WERI-Rb-1 (cell line): Measurements from ENCODE around the gene SPECC1L.

Source experiments
- DNase-seq: peaks from one replicate; pipeline ENCODE4 v3.0.0-alpha.2; 2020
- H3K27ac ChIP-seq: fragments of 250-450 bp; sonication (Bioruptor Pico); 2 replicates; pipeline ENCODE4 v1.5.1; 2020; ENCODE audit warnings: mild to moderate bottlenecking, moderate library complexity
- H3K27me3 ChIP-seq: fragments of 250-450 bp; sonication (Bioruptor Pico); 2 replicates; pipeline ENCODE4 v1.5.1; 2021; ENCODE audit warnings: mild to moderate bottlenecking, low read depth, moderate library complexity; ENCODE audit not compliant: insufficient read depth, severe bottlenecking
- H3K36me3 ChIP-seq: fragments of 250-450 bp; sonication (Bioruptor Pico); 2 replicates; pipeline ENCODE4 v1.5.1; 2020; ENCODE audit warnings: mild to moderate bottlenecking, moderate library complexity
- H3K4me3 ChIP-seq: 2 replicates; pipeline ENCODE4 v1.5.1; 2011; ENCODE audit warnings: low read depth, mild to moderate bottlenecking, control low read depth, low read length
- H3K9me3 ChIP-seq: fragments of 250-450 bp; sonication (Bioruptor Pico); 2 replicates; pipeline ENCODE4 v1.5.1; 2021; ENCODE audit warnings: mild to moderate bottlenecking, moderate library complexity; ENCODE audit not compliant: severe bottlenecking
- TF ChIP-seq, protein P1 (sequence below): IDR thresholded peaks from 2 replicates; pipeline ENCODE4 v1.5.1; 2011; ENCODE audit warnings: low read depth, mild to moderate bottlenecking, control low read depth, inconsistent platforms, low read length

Gene SPECC1L

DNA sequence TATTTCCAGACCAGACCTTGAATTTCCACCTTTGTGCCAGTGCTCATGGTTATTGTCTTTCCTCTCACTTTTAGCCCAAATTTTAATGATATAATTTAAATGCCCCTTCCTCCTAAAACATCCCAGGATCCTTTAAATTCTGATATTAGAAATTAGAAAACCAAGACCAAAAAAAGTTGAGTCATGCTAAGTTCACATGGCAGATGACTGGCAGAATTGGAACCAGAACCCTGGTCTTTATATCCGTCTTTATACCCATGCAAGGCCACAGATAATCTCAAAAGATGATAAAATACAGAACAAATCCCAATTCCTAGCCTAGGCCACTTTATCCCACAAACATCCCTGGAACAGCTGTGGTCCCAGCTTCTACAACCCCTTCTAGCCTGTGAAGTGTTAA is 183.2 kb downstream of the SPECC1L start:
- no peak overlapping the region for H3K27ac ChIP-seq
- H3K4me3 ChIP-seq, result no peak overlapping the region
- H3K36me3 ChIP-seq, result no peaks in the 10 kb centered on the region
- H3K27me3 ChIP-seq, result no peaks in the 10 kb centered on the region
- no peaks in the 10 kb centered on the region for H3K9me3 ChIP-seq
- no peak for DNase-seq
- TF ChIP-seq, protein P1, sequence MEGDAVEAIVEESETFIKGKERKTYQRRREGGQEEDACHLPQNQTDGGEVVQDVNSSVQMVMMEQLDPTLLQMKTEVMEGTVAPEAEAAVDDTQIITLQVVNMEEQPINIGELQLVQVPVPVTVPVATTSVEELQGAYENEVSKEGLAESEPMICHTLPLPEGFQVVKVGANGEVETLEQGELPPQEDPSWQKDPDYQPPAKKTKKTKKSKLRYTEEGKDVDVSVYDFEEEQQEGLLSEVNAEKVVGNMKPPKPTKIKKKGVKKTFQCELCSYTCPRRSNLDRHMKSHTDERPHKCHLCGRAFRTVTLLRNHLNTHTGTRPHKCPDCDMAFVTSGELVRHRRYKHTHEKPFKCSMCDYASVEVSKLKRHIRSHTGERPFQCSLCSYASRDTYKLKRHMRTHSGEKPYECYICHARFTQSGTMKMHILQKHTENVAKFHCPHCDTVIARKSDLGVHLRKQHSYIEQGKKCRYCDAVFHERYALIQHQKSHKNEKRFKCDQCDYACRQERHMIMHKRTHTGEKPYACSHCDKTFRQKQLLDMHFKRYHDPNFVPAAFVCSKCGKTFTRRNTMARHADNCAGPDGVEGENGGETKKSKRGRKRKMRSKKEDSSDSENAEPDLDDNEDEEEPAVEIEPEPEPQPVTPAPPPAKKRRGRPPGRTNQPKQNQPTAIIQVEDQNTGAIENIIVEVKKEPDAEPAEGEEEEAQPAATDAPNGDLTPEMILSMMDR, result no peak

DNA sequence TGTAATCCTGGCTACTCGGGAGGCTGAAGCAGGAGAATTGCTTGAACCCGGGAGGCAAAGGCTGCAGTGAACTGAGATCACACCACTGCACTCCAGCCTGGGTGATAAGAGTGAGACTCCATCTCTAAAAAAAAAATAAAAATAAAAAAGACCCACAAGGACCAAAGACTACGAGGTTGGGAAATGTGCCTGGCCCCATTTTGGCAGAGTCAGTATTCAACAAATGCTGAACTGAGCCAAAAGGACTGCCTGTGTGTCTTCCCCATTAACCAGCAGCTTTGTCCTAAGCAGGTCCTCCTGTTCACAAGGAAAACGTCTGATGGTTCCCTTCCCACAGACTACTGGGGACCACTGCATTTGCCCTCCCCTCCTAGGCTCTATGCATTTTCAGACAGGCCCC is 184.4 kb downstream of the SPECC1L start:
- DNase-seq, result no peak
- TF ChIP-seq, protein P1, result no peak

DNA sequence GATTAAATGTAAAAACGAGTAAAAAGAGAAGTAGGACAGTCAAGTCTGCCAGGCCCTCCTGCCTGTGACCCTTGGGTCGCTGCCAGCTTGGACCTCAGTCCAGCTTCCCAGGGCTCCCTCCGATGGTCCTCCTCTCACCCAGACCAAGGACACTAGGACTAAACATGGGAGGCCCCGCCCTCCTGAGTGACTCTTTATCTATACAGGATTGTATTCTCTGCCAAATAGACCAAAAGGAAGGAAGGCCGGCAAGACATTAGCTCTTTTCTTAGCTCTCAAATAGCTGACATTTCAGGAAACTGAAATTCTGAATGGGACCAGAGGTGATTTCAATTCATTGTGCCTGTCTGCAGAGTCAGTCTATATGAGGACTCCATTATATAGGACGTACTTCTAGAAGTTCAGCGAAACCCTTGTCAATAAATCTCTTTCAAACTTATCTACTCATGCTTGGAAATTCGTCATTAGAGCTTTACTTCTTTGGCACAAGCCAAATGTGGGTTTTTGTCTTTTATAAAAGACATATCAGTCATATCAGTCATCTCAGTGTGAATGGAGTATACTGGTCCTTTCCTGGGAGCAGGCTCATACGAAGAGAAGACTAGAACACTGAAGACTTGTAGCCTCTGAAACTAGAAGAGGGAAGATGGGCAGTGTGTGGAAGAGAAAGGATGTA is 185.3 kb downstream of the SPECC1L start:
- no peaks in the 10 kb centered on the region for H3K36me3 ChIP-seq

More for the DNA sequence above, 184.4 kb downstream of the SPECC1L start:
- no peaks in the 10 kb centered on the region for H3K27me3 ChIP-seq
- no peak overlapping the region for H3K4me3 ChIP-seq
- H3K27ac ChIP-seq, result no peak overlapping the region
- H3K9me3 ChIP-seq, result no peaks in the 10 kb centered on the region
- H3K36me3 ChIP-seq, result no peaks in the 10 kb centered on the region

DNA sequence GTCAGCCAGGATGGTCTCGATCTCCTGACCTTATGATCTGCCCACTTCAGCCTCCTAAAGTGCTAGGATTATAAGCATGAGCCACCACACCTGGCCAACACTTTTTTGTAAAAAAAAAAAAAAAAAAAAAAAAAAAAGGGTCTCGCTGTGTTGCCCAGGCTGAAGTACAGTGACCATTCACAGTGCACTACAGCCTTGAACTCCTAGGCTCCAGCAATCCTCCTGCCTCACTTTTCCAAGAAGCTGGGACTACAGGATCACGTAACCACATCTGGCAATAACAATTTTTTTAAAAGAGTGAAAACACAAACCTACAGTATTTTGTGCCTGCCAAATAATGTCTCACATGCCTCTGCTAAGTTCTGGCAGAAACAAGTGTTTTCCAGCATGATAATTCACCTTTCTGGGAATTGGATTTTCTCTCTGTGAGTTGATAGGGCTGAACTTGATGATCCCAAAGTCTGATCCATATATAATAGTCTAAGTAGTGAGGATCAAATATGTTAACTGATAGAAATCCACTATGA is 187.3 kb downstream of the SPECC1L start:
- Histone ChIP-seq H3K4me3 (no peak overlapping the region), H3K27ac (no peak overlapping the region), H3K27me3 (no peaks in the 10 kb centered on the region), H3K9me3 (no peaks in the 10 kb centered on the region), H3K36me3 (no peaks in the 10 kb centered on the region)
- TF ChIP-seq, protein P1, result no peak
- DNase-seq, result no peak

More for the DNA sequence above, 185.3 kb downstream of the SPECC1L start:
- no peak for DNase-seq
- TF ChIP-seq, protein P1, result no peak
- Histone ChIP-seq H3K9me3 (no peaks in the 10 kb centered on the region), H3K27me3 (no peaks in the 10 kb centered on the region), H3K27ac (no peak overlapping the region), H3K4me3 (no peak overlapping the region)

DNA sequence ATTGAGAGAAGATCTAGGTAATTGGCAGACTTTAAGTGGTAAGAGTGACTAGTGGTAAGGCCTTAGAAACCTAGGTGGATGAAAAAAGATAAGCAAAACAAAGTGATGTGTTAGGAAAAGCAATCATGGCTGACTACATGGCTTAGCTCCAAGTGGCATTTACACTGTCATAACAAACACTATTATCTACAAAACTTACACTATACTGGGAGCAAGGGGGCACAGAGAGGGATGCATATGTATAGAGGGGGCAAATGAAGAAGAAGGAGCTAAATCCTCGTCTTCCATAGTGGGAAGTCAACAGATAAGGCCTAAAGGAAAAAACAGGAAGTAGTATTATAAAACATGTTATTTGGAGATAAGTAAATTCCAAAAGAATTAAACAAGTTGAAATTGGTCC is 189.3 kb downstream of the SPECC1L start:
- TF ChIP-seq, protein P1, result no peak
- Histone ChIP-seq H3K36me3 (no peaks in the 10 kb centered on the region), H3K27me3 (no peaks in the 10 kb centered on the region), H3K27ac (no peak overlapping the region), H3K9me3 (no peaks in the 10 kb centered on the region), H3K4me3 (no peak overlapping the region)
- no peak for DNase-seq
